GM18909 (cell line): ENCODE results near the gene SUSD6.
A peak's percentile ranks its signal among the peaks of the same experiment; 100 is the strongest.

ENCODE experiments used
- ATAC-seq: cut with Tn5 transposase; IDR thresholded peaks from one replicate; pipeline ENCODE4 v1.9.1; 2021; ENCODE audit warnings: mild to moderate bottlenecking; ENCODE audit not compliant: unreplicated experiment, poor library complexity

The SUSD6 gene

DNA sequence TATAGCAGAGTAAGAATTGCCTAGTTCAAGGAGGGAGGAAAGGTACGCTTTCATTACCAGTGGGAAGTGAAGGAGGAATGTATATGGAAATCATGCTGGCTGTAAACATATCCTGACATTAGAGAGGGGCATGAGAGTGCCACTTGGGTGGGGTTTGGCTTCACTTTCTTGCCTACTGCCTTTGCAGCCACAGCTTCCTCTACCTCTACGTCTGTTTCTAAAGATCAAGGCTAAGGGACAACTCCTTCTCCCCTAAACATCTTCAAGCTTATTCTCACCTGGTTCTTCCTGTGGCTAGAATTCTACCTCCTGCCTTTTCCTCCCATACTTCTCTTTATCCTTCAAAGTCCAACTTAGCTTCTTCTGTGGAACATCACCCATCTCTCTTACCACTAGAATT, 58.0 kb downstream of the SUSD6 start:
- no peak for ATAC-seq

- no peak for ATAC-seq
Measured at GRCh38 chr14:69670093-69670492, 58.7 kb downstream of the SUSD6 start.

GRCh38 chr14:69671365-69672030, 60.1 kb downstream of the SUSD6 start:
- no peak for ATAC-seq

- no peak for ATAC-seq
Measured at GRCh38 chr14:69672356-69672755, 61.0 kb downstream of the SUSD6 start.

GRCh38 chr14:69673104-69673503, 61.7 kb downstream of the SUSD6 start:
- peak; percentile 39 for ATAC-seq

- ATAC-seq = peak; percentile 26
Measured at GRCh38 chr14:69673578-69674305, 62.3 kb downstream of the SUSD6 start.

- no peak for ATAC-seq
Measured at GRCh38 chr14:69674546-69675244, 63.3 kb downstream of the SUSD6 start.

DNA sequence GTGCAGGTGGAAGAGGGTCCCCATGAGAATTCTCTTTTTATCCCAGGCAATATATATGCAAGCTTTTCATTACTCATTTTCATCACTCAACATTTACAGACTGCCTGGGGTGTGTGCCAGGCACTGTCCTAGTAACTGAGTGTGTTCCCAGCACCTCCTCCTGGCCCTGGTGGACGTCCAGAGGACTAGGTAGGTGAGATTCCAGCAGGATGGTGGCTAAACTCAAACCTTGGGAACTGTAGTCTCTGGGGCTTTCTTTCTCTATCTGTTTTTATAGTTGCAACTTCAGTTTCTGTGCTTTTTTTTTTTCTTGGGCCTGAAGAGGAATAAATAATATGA, 63.8 kb downstream of the SUSD6 start:
- no peak for ATAC-seq

DNA sequence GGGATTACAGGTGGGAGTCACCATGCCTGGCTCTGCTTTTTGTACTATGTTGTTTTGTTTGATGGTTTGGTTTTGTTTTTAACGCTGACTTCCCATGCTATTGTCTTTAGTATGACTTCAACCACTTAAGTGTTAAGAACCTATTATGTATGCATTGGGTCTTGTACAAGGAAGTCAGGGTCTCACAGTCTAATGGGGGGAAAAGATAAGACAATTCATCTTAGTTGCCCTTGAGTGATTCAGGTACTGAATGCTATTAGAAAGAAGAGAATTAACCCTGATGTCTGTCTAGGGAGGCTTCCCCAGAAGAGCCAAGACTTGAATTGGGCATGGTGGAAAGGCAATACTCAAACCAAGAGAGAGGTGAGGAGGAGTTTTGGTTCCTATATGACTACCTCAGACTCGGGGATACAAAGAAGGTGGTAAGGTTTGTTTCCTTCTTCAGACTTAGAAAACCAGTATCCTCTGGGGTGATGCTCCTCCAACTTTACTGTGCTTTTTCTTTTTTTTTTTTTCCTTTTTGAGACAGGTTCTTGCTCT, 64.6 kb downstream of the SUSD6 start:
- peak; percentile 75 for ATAC-seq

DNA sequence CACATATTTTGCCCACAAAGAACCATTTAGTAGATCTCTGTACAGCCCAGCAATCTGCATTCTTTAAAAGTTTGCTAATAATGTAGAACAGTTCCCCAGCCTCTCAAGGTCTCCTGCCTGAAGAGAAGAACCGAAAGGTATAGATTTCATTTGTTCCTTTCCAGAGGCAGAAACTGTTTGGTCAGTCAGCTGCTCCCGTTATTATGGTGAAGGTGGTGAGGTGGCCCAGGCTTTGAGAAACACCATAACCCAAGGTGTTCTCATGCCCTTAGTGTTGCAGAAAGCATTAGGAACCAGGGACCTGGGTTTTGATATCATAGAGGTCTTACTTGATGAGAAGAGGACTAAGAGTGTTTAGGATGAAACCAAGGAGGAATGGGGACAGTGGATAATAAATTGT, 65.3 kb downstream of the SUSD6 start:
- ATAC-seq = no peak

- ATAC-seq = no peak
Measured at GRCh38 chr14:69680297-69680696, 68.9 kb downstream of the SUSD6 start.

DNA sequence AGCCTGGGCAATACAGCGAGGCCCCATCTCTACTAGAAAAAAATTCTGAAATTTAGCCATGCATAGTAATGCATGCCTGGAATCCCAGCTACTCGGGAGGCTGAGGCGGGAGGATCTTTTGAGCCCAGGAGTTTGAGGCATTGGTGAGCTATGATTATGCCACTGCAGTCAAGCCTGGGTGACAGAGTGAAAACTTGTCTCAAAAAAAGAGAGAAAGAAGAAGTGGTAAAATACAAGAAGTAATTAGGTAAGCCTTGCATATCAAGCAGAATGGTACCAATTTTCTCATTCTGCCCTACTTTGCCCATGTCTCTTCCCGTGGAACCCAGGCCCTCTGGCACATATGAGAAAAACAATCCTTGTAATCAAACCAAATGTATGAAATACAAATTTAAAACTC, 70.7 kb downstream of the SUSD6 start:
- no peak for ATAC-seq

DNA sequence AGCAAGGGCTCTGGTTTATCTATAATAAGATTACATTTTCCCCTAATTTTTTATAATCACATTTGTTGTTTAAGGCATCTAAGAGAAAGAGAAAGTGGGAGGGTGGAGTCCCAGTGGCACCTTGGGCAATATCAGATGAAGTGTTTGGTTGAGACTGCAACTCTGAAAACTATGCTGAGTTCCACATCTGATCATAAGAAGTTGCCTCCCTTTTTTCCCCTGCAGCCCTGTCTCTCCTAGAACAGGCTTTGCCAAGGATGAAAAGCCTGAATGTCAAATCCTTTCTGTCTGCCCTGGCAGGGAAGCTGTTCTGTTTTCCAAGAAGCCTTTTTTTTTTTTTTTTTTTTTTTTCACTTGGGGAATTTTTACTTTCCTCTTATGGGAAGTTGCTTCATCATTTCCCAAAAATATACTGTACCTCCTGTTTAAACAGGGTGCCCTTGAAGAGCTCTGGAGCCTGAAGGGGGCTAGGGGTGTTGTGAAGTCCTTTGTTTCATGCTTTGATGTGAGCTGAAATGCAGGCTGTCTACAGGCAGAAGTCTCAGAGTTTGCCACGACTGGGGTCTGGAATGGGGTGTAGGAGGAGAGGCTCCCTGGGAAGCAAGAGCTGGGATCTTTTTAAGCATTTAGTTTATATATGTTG, 71.3 kb downstream of the SUSD6 start:
- ATAC-seq = no peak

DNA sequence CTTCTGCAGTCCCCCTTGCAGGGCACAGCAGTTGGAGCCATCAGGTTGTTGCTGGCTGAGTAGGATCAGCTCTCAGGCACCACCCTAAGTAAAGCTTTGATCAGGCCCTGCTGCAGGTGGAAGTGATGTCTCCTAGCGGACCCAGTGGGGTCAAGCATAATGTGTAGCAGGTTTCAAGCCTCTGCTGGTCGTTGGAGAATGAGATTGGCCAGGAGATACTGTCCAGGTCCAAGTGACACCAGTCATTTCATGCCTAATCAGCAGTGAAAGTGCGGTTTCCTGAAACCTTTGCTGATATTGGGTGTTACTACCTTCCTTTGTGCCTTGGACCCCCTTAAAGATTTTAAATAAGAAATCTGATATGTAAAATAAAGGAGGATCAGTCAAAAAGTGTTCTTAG, 72.6 kb downstream of the SUSD6 start:
- ATAC-seq = peak; percentile 64

DNA sequence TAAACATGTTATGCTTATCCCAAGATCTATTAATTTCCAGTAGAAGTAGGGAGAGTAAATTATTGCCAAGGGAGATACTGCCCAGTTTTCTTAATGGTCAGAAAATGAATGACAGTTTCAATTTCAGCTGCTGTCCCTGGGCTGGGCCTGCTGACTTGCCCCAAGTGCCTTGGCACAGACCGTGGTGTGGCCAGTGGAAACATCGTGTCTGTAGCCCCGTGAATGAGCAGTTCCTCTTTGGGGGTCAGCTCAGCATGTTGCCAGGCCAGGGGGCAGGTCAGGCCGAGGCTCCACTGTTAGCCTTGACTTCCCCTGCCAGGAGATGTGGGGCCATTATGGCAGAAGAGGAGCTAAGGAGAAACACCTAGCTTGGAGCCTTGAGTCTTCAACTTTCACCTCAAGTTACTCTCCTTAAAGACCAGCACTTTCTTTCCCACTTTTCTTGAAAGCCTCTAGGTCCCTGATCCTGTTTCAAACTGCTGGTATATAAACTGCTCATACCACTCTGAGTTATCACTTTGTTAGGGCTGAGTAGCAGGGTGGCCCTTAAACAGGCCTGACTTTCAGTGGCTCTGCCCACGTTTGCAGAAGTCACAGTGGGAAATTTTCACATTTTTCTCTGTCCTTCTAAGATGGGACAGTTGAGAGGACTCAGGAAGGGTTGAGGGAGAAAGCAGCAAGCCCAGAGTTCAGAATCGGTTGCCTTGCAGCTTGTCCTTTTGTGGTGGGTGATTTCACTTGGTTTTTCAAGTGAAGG, 73.2 kb downstream of the SUSD6 start:
- no peak for ATAC-seq

DNA sequence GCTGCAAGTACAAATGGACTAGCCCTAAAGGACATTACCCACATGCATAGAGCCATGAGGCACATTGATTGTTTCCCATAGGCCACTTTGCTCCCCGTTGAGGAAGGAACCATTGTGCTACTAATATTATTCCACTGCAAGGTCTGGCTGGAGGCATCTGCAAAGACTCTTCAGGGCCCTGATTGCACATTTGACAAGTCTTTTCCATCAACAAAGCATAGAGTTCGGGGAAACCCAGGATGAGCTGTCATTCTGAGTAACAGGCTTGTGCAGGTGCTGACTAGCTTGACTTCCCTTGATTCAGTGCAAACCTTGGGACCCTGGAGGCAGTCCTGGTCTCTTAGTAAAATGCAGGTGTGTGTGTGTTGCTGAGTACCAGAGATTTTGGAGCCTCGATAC, 73.8 kb downstream of the SUSD6 start:
- peak; percentile 45 for ATAC-seq

GRCh38 chr14:69685716-69686115, 74.3 kb downstream of the SUSD6 start:
- ATAC-seq = no peak

DNA sequence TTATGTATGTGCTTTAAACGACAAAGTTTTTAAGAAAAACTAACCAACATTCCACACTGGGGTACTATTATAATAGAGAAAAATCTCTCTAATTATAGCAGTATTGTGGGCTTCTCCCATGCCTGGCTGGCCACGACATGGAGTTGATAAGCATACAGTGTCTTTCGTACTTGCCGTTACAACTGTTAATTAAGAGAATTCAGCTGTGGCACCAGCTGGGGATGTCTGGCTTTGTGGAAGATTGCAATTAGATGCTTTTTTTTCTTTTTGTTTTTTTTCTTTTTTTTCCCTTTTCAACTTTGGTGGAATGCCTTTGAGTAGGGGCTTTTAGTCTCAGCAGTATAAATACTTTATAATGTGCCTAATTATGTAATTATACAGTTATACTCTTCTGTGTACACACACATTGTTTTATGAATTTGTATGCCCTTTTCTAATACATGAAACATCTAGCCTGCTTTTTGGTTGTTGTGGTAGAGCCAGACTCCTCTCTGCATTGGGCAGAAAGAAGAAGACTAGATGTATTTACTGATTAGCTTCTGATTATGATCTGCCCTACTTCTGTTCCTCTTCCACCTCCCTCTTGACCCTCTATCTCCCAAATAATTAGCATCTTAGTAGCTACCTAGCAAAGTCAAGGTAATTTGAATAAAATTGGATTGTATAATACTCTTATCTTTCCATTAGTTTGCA, 76.4 kb downstream of the SUSD6 start:
- no peak for ATAC-seq

GRCh38 chr14:69688299-69688649, 76.9 kb downstream of the SUSD6 start:
- ATAC-seq = no peak

DNA sequence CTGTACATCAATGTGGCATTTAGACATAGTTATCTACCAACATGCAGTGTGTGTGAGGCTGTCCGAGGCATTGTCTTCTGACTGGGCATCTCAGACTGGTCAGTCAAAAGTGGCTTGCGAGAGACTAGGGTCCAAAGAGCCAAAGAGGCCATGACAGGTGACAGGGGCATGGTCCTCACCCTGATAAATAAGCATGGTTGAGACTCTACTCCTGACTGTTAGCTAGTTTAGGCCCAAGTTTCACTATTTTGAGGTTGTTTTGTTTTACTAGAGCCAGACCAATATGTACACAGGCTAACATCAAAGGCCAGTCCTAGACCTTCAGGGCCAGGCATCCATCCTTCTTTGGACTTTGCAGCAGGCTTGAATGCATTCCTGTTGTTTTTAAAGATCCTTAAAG, 78.6 kb downstream of the SUSD6 start:
- ATAC-seq = no peak
